Urinary bladder (tissue), 4 donors: ENCODE data around the gene AOPEP. TPM values are rescaled to one million over a fixed set of nuclear protein-coding genes. Genes with fewer than 3 reads are reported as not detected.
A peak's percentile ranks its signal among the peaks of the same experiment; 100 is the strongest.

Experiments used
- DNase-seq: peaks from one replicate; pipeline ENCODE4 v3.0.0-alpha.2; 2015; ENCODE audit errors: extremely low spot score
- H3K27ac ChIP-seq: one replicate; pipeline ENCODE4 v1.5.1; 2013; ENCODE audit warnings: low read depth, mild to moderate bottlenecking, moderate library complexity
- H3K36me3 ChIP-seq: one replicate; pipeline ENCODE4 v1.6.1; 2013; ENCODE audit warnings: mild to moderate bottlenecking, moderate library complexity; ENCODE audit not compliant: insufficient read depth
- H3K4me1 ChIP-seq: one replicate; pipeline ENCODE4 v1.6.1; 2013; ENCODE audit warnings: mild to moderate bottlenecking, moderate library complexity; ENCODE audit not compliant: insufficient read depth
- H3K4me3 ChIP-seq: one replicate; pipeline ENCODE4 v1.5.1; 2013; ENCODE audit warnings: low read depth, low read length
- whole genome bisulfite sequencing: extraction: QIAGEN DNeasy Blood & Tissue Kit; methylation state at CpG from one replicate; pipeline ENCODE4 v1.1.7; 2013; 5-methylcytosine and 5-hydroxymethylcytosine counted together
- polyA plus RNA-seq: library from polyadenylated mRNA; stranded (reverse); fragments of 200-250 nt; gene quantifications from one replicate; pipeline ENCODE4 v1.2.3, GENCODE V29; 2013
- total RNA-seq: library from RNA; depleted of rRNA; stranded (reverse); fragments of >200 nt; gene quantifications from one replicate; pipeline ENCODE4 v1.2.3, GENCODE V29; 2014
- donor health status: healthy with polysubstance abuse.
- donor health status: healthy.

Gene AOPEP
- total and polyA plus RNA-seq, 2 donors, result 99.2 to 136 TPM

DNA sequence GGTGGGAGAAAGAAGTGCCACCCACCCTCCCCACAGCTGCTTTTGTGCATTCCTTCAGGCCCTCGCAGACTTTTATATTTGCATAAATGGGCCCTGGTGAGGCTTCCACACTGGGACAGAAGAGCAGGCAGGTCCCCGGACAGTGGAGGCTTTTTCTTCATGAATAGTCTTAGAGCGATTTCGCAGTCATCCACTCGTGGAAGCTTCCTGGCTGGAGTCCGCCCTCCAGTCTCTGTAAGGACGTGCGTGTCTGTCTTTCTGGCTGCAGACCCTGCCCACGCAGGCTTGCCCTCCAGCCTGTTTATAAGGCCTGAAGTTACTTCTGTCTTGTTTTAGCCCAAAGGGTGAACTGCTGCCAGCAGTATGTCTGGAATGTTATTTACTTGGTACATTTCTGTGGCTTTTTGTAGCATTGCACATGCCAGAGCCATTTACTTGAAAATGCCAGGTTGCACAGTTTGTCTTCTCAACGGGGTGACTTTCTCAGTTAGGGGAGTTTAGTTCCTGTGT, 195.7 kb downstream of the AOPEP start:
- no peak overlapping the region for H3K4me3 ChIP-seq
- no peak for DNase-seq
- H3K4me1 ChIP-seq, result no peaks in the 10 kb centered on the region
- 25% methylated on average over 10 of the region's 10 CpGs for WGBS
- peak overlapping the region; percentile 59 for H3K27ac ChIP-seq
- no peaks in the 10 kb centered on the region for H3K36me3 ChIP-seq

- peak overlapping the region; percentile 26 for H3K27ac ChIP-seq
- no peaks in the 10 kb centered on the region for H3K36me3 ChIP-seq
- no peak for DNase-seq
- no peak overlapping the region for H3K4me3 ChIP-seq
- 17% methylated on average over 5 of the region's 5 CpGs for WGBS
- no peaks in the 10 kb centered on the region for H3K4me1 ChIP-seq
These were observed 196.2 kb downstream of the AOPEP start for GRCh38 chr9:94922691-94923107.

DNA sequence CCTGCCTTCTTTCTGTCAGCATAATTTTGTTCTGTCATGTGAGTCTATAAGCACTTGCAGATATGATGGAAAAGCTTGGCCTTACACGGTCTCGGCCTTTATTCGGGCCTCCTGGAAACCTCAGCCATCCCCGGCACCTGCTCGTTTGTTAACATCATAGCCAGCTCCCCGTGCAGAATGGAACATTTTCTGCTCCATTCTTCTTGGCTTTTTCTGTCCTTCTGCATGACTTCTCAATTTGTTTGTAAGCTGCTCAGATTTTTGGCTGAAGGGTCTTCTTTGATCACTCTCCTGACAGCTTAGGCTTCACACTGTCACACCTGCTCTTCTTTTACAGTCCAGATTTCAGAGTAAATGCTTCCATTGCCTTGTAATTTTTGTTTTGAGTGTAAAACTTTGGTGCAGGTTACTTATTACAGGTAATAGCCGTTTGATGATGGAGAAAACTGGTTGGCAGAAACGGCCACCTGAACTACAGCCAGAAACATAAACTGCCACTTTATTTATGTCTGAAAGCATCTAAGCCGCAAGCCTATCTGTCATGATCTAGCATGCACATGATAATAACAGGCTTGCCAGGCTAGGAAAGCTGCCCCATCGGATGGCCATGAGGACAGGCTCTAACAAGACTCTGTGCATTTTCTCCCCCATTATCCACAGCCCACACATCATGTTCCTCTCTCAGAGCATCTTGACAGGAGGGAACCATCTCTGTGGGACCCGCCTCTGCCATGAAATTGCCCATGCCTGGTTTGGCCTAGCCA, 197.0 kb downstream of the AOPEP start:
- H3K36me3 ChIP-seq, result no peaks in the 10 kb centered on the region
- peak overlapping the region; percentile 63 for H3K27ac ChIP-seq
- H3K4me1 ChIP-seq, result no peaks in the 10 kb centered on the region
- 81% methylated on average over 11 of the region's 11 CpGs for WGBS
- no peak overlapping the region for H3K4me3 ChIP-seq
- DNase-seq, result no peak

GRCh38 chr9:94925751-94926430, 199.4 kb downstream of the AOPEP start:
- no peak overlapping the region for H3K27ac ChIP-seq
- no peak for DNase-seq
- WGBS, result 89% methylated on average over 10 of the region's 10 CpGs
- H3K4me1 ChIP-seq, result no peaks in the 10 kb centered on the region
- no peak overlapping the region for H3K4me3 ChIP-seq
- H3K36me3 ChIP-seq, result no peaks in the 10 kb centered on the region

- Histone ChIP-seq H3K4me3 (no peak overlapping the region), H3K27ac (no peak overlapping the region), H3K4me1 (no peaks in the 10 kb centered on the region), H3K36me3 (no peaks in the 10 kb centered on the region)
- WGBS, result 86% methylated on average over 7 of the region's 7 CpGs
- no peak for DNase-seq
These were observed 199.9 kb downstream of the AOPEP start for GRCh38 chr9:94926431-94926800.

DNA sequence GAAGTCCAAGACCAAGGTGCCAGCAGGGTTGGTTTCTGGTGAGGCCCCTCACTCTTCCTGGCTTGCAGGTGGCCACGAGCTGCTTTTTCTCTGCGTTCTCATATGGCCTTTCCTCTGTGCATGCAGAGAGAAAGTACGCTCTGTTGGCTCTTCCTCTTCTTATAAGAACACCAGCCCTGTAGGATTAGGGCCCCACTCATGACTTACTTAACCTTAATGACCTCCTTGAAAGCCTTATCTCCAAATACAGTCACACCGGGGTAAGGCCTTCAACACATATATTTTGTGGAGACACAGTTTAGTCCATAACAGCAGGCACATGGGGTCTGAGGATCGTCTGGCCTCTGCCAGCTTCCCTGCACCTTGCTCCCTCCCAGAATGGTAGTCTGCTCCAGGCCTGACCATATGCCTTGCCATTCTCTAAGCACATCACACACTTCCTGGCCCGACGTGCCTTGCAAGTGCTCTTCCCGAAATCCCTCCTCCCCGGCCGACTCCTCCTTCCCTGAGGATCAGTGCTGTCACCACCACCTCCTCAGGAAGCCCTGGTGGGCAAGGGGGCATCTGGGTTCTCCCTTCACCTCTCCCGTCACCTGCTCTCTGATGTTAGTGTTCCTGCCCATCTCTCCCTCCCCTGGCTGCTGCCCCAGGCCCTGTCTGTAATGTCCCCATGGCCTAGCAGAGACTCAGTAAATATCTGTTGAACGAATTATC, 200.7 kb downstream of the AOPEP start:
- DNase-seq, result no peak
- WGBS, result 95% methylated on average over 12 of the region's 12 CpGs
- Histone ChIP-seq H3K27ac (no peak overlapping the region), H3K4me3 (no peak overlapping the region), H3K4me1 (no peaks in the 10 kb centered on the region), H3K36me3 (no peaks in the 10 kb centered on the region)

DNA sequence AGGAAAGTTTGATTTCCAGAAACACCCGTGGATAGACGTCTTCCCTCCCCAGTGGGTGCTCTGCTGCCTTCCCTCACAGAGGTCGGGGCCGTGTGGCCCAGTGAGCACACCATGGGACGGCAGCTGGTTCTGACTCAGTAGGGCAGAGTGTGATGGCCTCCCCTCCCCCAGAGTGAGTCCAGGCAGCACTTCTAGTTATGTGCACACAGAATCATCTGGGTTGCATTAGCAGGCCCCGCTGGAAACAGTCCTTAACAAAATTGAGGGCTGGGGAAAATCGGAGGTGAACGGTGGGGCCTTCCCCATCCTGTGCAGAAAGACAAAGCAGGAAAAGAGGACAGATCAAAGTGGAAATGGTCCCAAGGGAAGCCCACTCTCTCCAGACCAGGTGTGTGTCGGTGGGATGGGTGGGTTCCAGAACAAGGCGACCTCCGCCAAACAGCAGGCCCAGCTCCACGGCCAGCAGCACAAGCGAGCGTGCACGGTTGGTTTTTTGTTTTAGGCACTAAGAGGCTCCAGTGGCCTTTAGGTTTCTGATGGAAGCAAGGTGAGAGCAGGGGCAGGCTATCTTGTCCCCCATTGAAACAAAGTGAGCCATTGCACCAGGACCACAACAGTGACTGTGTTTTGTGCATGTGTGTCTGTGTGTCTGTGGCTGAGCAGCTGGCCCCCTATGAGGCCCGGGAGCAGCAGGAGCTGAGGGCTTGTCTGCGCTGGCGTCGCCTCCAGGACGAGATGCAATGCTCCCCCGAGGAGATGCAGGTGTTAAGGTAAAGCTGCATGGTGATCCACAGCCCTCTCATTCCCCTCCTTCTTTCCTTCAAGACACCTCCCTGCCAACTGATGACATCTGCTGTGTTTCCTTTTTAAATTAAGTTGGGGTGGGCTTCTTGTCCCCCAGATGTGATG, 201.5 kb downstream of the AOPEP start:
- Histone ChIP-seq H3K4me3 (no peak overlapping the region), H3K27ac (no peak overlapping the region), H3K4me1 (no peaks in the 10 kb centered on the region), H3K36me3 (no peaks in the 10 kb centered on the region)
- 85% methylated on average over 21 of the region's 21 CpGs for WGBS
- DNase-seq, result no peak

DNA sequence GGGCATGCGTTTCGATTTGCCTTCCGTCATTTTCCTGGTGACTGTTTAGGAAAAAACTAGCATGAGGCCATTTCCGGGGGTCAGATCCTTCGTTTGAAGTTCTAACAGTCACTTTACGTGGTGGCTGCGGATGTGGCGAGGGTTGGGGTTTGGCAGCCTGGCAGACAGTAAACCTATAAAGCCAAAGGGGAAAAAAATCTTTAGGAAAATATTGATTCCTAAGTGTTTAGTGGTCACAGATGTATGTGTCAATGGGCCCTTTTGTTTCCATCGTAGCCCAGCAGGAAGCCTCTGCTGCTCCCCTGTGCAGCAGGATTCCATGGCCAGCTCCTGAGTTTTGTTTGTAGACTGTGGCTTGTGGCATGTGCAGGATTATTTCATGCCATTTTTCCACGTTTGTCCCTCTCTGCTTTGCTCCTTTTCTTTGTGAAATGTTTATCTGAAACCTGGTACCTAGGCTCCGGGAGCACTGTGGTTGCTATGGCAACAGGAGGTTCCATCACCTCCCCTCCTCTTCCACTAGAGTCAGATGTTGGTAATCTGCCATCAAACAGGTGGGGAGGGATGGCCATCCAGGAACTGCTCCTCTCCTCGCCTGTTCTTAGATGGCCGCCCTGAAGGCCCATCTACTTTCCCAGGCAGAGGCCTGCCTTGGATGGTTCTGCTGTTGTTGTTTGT, 202.3 kb downstream of the AOPEP start:
- WGBS, result 76% methylated on average over 13 of the region's 13 CpGs

GRCh38 chr9:94929369-94929756, 202.9 kb downstream of the AOPEP start:
- no peak for DNase-seq
- Histone ChIP-seq H3K27ac (no peak overlapping the region), H3K36me3 (no peaks in the 10 kb centered on the region), H3K4me3 (no peak overlapping the region), H3K4me1 (no peaks in the 10 kb centered on the region)
- 92% methylated on average over 9 of the region's 9 CpGs for WGBS

More for the DNA sequence above, 202.3 kb downstream of the AOPEP start:
- no peak overlapping the region for H3K4me3 ChIP-seq
- DNase-seq, result no peak
- no peak overlapping the region for H3K27ac ChIP-seq
- H3K36me3 ChIP-seq, result no peaks in the 10 kb centered on the region
- H3K4me1 ChIP-seq, result no peaks in the 10 kb centered on the region

- 88% methylated on average over 3 of the region's 3 CpGs for WGBS
- Histone ChIP-seq H3K4me1 (no peaks in the 10 kb centered on the region), H3K4me3 (no peak overlapping the region), H3K27ac (no peak overlapping the region), H3K36me3 (no peaks in the 10 kb centered on the region)
- no peak for DNase-seq
These were observed 204.6 kb downstream of the AOPEP start for GRCh38 chr9:94931036-94931633.

DNA sequence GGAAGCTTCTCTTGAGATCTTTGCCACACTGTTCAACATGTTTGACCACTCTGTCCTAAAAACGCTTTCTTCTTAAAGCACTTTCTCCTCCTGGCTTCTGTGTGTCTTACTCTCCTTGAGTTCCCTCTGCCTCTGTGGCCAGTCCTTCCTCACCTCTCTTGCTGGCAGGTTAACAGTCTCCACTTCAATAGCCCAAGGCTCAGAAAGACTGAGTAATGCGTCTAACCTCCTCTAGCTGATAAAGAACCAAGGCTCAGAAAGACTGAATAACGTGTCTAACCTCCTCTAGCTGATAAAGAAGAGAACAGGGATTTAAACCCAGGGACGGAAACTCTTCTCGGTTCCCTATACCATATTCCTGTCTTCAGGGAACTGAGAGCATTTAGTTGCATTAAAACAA, 205.2 kb downstream of the AOPEP start:
- Histone ChIP-seq H3K4me3 (no peak overlapping the region), H3K36me3 (no peaks in the 10 kb centered on the region), H3K4me1 (no peaks in the 10 kb centered on the region), H3K27ac (no peak overlapping the region)
- DNase-seq, result no peak
- 85% methylated on average over 5 of the region's 5 CpGs for WGBS

DNA sequence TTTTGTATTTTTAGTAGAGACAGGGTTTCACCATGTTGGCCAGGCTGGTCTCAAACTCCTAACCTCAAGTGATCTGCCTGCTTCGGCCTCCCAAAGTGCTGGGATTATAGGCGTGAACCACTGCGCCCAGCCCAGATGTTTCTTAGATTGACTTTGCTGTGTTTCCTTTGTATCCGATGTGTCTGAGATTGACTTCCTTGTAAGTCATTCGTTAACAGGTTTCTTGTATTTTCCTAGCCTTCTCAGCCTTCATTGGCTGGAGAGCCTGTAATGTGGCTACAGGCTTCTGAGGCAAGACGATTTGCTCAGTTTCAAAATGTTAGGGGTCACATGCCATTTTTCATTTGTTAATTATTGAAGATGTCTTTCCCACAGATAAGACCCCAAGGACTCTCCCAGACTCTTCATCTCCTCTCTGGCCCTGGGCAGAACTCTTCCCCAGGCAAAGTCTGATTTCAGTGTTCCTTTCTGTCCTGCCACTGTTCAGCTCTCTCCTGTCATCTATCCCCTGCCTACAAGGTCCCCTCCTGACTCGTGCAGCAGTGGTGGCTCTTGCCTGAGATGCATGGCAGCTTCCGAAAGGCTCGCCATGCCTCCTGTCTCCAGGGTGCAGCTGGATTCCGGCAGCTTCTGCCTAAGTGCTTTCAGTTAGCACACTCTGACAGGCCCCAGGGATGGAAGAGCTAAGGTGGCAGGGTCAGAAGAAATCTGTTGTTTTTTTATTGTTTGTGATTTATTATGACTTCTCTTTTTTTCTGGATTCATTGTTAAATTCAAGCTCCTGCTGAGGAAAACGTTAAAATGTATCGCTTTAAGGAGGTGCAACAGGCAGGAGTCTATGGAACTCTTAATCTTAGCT, 206.4 kb downstream of the AOPEP start:
- Histone ChIP-seq H3K4me1 (no peaks in the 10 kb centered on the region), H3K36me3 (no peaks in the 10 kb centered on the region), H3K4me3 (no peak overlapping the region), H3K27ac (no peak overlapping the region)
- no peak for DNase-seq
- 90% methylated on average over 12 of the region's 12 CpGs for WGBS
